Pancreas (tissue), 10 donors: ENCODE results near the gene FGF9. TPM values are rescaled to one million over a fixed set of nuclear protein-coding genes. Genes with fewer than 3 reads are reported as not detected.

Source experiments
- ATAC-seq, 4 donors: fragments of 200-7000 bp; cut with Tn5 transposase; one replicate each; pipeline versions ENCODE4 v1.8.0 to v1.9.1; 2020; ENCODE audit warnings: mild to moderate bottlenecking in 4 of 4, moderate library complexity in 4 of 4
- DNase-seq, 6 donors: peaks; one replicate each; pipeline ENCODE4 v3.0.0-alpha.2; 2020
- FAIRE-seq: peaks from 2 replicates; lab custom pipeline; 2012; peaks lifted over from hg19 to GRCh38; lab: Jason Lieb, UNC
- H3K27ac ChIP-seq, 4 donors: fragments of 200-600 bp; sonication (generic); 1 replicate in 3 of 4; 2 replicates in 1 of 4; pipeline versions ENCODE4 v1.5.0 to v1.8.0; 2020
- H3K27me3 ChIP-seq, 4 donors: fragments of 200-600 bp; one replicate each; pipeline ENCODE4 v1.8.0; 2021
- H3K36me3 ChIP-seq, 3 donors: fragments of 200-600 bp; sonication (generic) in 1 of 3; one replicate each; pipeline versions ENCODE4 v1.5.0 to v1.8.0; 2020 to 2021
- H3K4me1 ChIP-seq, 3 donors: fragments of 200-600 bp; one replicate each; pipeline ENCODE4 v1.8.0; 2021
- H3K4me3 ChIP-seq, 4 donors: fragments of 200-600 bp; sonication (generic) in 2 of 4; one replicate each; pipeline versions ENCODE4 v1.5.0 to v1.8.0; 2020 to 2021
- H3K9me3 ChIP-seq, 4 donors: fragments of 200-600 bp; one replicate each; pipeline ENCODE4 v1.8.0; 2021
- CTCF ChIP-seq, 4 donors: fragments of 200-600 bp; sonication (generic) in 3 of 4; IDR thresholded peaks; one replicate each; pipeline versions ENCODE4 v1.5.0 to v1.8.0; 2021; ENCODE audit warnings: antibody characterized with exemption in 4 of 4
- WGBS, 2 donors: extraction: QIAGEN DNeasy Blood & Tissue Kit; methylation state at CpG; one replicate each; pipeline ENCODE4 v1.1.7; 2013; 5-methylcytosine and 5-hydroxymethylcytosine counted together
- intact Hi-C, 3 donors: fragments of 100-400 bp; cut with DNase I; formaldehyde crosslinking; loops; one replicate each; pipeline versions ENCODE4 v1.11.1 to v1.14.2; 2022
- polyA plus RNA-seq, 2 donors: library from polyadenylated mRNA; stranded (reverse); fragments of 200-250 nt; gene quantifications; one replicate each; pipeline ENCODE4 v1.2.3, GENCODE V29; 2013
- total RNA-seq, 6 donors: library from RNA; stranded (reverse); fragmentation: NEBNext Ultra II Directional in 4 of 6; extraction: Animal tissue kit (Norgen Biotek cat#: 25700) in 4 of 6; gene quantifications; one replicate each; pipeline versions ENCODE4 v1.2.1 to v1.2.4, GENCODE V29; 2021 to 2023
- donor health status: healthy with polysubstance abuse.
- donor health status: DM: no; HTN: no; CAD: no; lungs with moderate emphysema.
- donor health status: DM: no; HTN: no; CAD: no.
- donor health status: control.
- donor health status: control.
- donor health status: Bipolar disorder and iron deficiency.
- donor health status: DM: yes; HTN: yes; CAD: no.
- donor health status: DM: no; HTN: no; CAD: no.
- donor health status: DM: no; HTN: no; CAD: no.
- donor health status: DM: yes; HTN: yes; CAD: no.

FGF9 gene
- total and polyA plus RNA-seq, 8 donors, result 0.16 to 0.92 (median 0.39) TPM

- no peaks in the 10 kb centered on the region for H3K9me3 ChIP-seq
- ATAC-seq, result no peak
- no peak overlapping the region for H3K27ac ChIP-seq
- TF ChIP-seq CTCF (IDR thresholded peaks at IDR 0.05), result no peak
- FAIRE-seq, result no peak
- no peaks in the 10 kb centered on the region for H3K4me1 ChIP-seq
- no peak overlapping the region for H3K4me3 ChIP-seq
- no peak for DNase-seq
- no peaks in the 10 kb centered on the region for H3K27me3 ChIP-seq
- WGBS, 2 donors, result 59 to 62% methylated on average over 9 of the region's 9 CpGs
- intact Hi-C loops, result no loop called here
- no peaks in the 10 kb centered on the region for H3K36me3 ChIP-seq
Observed at GRCh38 chr13:21733475-21734263, 62.8 kb downstream of the FGF9 start.

DNA sequence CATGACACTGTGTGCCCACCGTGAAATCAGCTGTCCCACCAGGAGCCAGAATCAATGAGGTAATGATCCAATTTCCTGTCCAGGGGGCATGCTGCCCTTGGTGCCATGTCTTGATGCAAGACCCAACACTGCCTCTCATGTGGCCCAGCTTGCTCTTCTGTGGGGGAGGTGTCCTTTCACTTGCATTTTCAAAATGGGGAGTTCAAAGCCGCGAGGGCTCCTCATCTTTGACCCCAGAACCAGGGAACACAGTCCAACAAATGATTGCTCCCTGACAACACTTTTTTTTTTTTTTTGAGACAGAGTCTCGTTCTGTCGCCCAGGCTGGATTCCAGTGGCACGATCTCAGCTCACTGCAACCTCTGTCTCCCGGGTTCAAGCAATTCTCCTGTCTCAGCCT, 64.1 kb downstream of the FGF9 start:
- no peak for TF ChIP-seq CTCF (IDR thresholded peaks at IDR 0.05)
- DNase-seq (no peak), FAIRE-seq (no peak), ATAC-seq (no peak)
- Histone ChIP-seq H3K4me1 (no peaks in the 10 kb centered on the region), H3K36me3 (no peaks in the 10 kb centered on the region), H3K27ac (no peak overlapping the region), H3K9me3 (no peaks in the 10 kb centered on the region), H3K4me3 (no peak overlapping the region), H3K27me3 (no peaks in the 10 kb centered on the region)
- intact Hi-C loops, result no loop called here
- 79 to 86% methylated on average over 7 of the region's 7 CpGs for WGBS, 2 donors

GRCh38 chr13:21735701-21736401, 65.0 kb downstream of the FGF9 start:
- Histone ChIP-seq H3K4me1 (no peaks in the 10 kb centered on the region), H3K27me3 (no peaks in the 10 kb centered on the region), H3K4me3 (no peak overlapping the region), H3K9me3 (no peaks in the 10 kb centered on the region), H3K36me3 (no peaks in the 10 kb centered on the region), H3K27ac (no peak overlapping the region)
- ATAC-seq (peak in 2 of 4 donors; percentile 64 to 69), DNase-seq (no peak), FAIRE-seq (no peak)
- 25 to 27% methylated on average over 14 of the region's 14 CpGs for WGBS, 2 donors
- TF ChIP-seq CTCF (IDR thresholded peaks at IDR 0.05), result no peak
- intact Hi-C loops, result no loop called here

DNA sequence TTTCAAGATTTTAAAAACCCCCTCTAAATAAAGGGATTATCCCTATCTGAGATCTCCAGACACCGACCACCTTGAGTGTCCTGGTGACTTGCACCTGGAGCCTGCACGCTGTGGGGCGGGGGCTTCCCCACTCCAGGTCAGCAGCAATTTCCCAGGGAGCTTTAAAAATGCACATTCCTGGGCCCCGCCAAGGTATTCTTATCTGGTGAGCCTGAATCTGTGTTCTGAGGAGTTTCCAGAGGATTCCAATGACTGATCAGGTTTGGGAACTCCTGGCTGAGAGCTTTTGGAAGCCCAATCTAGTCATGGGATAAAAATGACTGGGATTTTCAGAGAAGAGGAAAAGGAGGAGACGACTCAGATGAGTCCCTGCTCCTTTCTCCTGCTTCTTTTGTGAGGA, 66.1 kb downstream of the FGF9 start:
- Histone ChIP-seq H3K27me3 (no peaks in the 10 kb centered on the region), H3K27ac (no peak overlapping the region), H3K4me3 (no peak overlapping the region), H3K4me1 (no peaks in the 10 kb centered on the region), H3K36me3 (no peaks in the 10 kb centered on the region), H3K9me3 (no peaks in the 10 kb centered on the region)
- DNase-seq, result no peak
- intact Hi-C loops, result no loop called here
- WGBS, 2 donors, result 71 to 77% methylated on average over 5 of the region's 5 CpGs
- no peak for ATAC-seq
- no peak for TF ChIP-seq CTCF (IDR thresholded peaks at IDR 0.05)
- no peak for FAIRE-seq

DNA sequence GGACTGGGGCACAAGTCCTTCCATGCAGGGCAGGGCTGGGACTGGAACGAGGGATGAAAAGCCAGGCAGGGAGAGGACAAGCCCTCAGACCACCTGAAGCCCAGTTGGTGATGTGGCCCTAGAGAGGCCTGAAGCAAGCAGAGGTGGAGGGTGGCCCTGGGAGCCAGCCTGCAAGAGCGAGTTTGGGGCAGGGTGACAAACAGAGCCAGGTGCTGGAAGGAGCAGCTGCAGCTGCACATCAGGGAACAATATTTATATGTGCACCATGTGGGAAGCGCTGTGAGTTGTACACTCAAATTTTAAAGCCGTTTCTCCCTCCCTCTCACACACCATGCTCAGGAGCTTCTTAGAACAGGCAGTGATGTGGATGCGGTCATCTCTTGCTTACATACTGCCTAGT, 67.8 kb downstream of the FGF9 start:
- no peak overlapping the region for H3K4me3 ChIP-seq
- ATAC-seq (no peak), DNase-seq (no peak), FAIRE-seq (no peak)
- no peaks in the 10 kb centered on the region for H3K9me3 ChIP-seq
- intact Hi-C loops, result no loop called here
- 70 to 72% methylated on average over 5 of the region's 5 CpGs for WGBS, 2 donors
- no peaks in the 10 kb centered on the region for H3K36me3 ChIP-seq
- H3K4me1 ChIP-seq, result no peaks in the 10 kb centered on the region
- no peak overlapping the region for H3K27ac ChIP-seq
- no peaks in the 10 kb centered on the region for H3K27me3 ChIP-seq
- TF ChIP-seq CTCF (IDR thresholded peaks at IDR 0.05), result no peak
